Progenitor cell of endocrine pancreas (in vitro differentiated cells): Measurements from ENCODE around the gene UST. TPM values are rescaled to one million over a fixed set of nuclear protein-coding genes. Genes with fewer than 3 reads are reported as not detected.

Experiments
- DNase-seq: peaks from one replicate; pipeline ENCODE4 v3.0.0; 2021; ENCODE audit warnings: low spot score; ENCODE audit not compliant: unreplicated experiment
- H3K27ac Mint-ChIP-seq: 2 replicates; pipeline ENCODE4 v1.8.0; 2021; ENCODE audit warnings: mild to moderate bottlenecking, moderate library complexity, mixed read lengths
- H3K27me3 Mint-ChIP-seq: 2 replicates; pipeline ENCODE4 v1.8.0; 2021; ENCODE audit warnings: mixed read lengths
- H3K36me3 Mint-ChIP-seq: 2 replicates; pipeline ENCODE4 v1.8.0; 2022; ENCODE audit warnings: mixed read lengths; ENCODE audit not compliant: insufficient read depth
- H3K4me1 Mint-ChIP-seq: 2 replicates; pipeline ENCODE4 v1.8.0; 2021; ENCODE audit warnings: low read depth, mixed read lengths
- H3K4me3 Mint-ChIP-seq: 2 replicates; pipeline ENCODE4 v1.8.0; 2021; ENCODE audit warnings: low read depth, mild to moderate bottlenecking, moderate library complexity, mixed read lengths
- H3K9me3 Mint-ChIP-seq: 2 replicates; pipeline ENCODE4 v1.8.0; 2021; ENCODE audit warnings: low read depth, mixed read lengths
- total RNA-seq: library from RNA; stranded (reverse); gene quantifications from 2 replicates; pipeline ENCODE4 v1.2.1, GENCODE V29; 2021
- TF ChIP-seq, protein P1 (sequence below): fragments of 200-600 bp; sonication (generic); IDR thresholded peaks from one replicate; pipeline ENCODE4 v1.5.0; 2021; ENCODE audit warnings: antibody characterized with exemption, mild to moderate bottlenecking; ENCODE audit not compliant: unreplicated experiment

The UST gene
- total RNA-seq, 1 donor from 2014 or later = 2.9 TPM

DNA sequence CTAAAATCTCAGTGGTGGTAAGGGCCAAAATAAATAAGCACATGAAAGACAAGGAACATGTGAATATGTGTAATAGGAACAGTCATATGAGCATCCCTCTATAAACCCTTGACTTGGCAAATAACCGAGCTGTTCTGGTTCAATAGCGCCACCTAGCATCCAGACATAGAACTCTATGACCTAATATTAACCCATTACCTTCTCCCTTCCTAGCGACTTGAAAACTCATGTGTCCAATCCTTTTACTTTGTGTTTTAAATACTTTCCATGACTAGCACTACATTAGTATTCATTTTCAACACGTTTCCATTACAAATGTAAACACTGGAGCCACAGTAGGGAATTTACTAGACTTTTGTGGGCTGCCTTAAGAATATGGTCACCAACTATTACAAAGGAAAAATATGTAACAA is 279.7 kb downstream of the UST start:
- H3K9me3 Mint-ChIP-seq = no peaks in the 10 kb centered on the region

GRCh38 chr6:149027484-149027883 is 280.7 kb downstream of the UST start:
- Mint-ChIP-seq H3K4me1 (no peaks in the 10 kb centered on the region), H3K36me3 (no peaks in the 10 kb centered on the region), H3K27ac (no peak overlapping the region), H3K4me3 (no peak overlapping the region), H3K9me3 (no peaks in the 10 kb centered on the region), H3K27me3 (no peaks in the 10 kb centered on the region)
- no peak for DNase-seq
- TF ChIP-seq, protein P1, sequence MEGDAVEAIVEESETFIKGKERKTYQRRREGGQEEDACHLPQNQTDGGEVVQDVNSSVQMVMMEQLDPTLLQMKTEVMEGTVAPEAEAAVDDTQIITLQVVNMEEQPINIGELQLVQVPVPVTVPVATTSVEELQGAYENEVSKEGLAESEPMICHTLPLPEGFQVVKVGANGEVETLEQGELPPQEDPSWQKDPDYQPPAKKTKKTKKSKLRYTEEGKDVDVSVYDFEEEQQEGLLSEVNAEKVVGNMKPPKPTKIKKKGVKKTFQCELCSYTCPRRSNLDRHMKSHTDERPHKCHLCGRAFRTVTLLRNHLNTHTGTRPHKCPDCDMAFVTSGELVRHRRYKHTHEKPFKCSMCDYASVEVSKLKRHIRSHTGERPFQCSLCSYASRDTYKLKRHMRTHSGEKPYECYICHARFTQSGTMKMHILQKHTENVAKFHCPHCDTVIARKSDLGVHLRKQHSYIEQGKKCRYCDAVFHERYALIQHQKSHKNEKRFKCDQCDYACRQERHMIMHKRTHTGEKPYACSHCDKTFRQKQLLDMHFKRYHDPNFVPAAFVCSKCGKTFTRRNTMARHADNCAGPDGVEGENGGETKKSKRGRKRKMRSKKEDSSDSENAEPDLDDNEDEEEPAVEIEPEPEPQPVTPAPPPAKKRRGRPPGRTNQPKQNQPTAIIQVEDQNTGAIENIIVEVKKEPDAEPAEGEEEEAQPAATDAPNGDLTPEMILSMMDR = no peak

More for the DNA sequence above, 279.7 kb downstream of the UST start:
- DNase-seq = no peak
- H3K4me3 Mint-ChIP-seq = no peak overlapping the region
- H3K27ac Mint-ChIP-seq = no peak overlapping the region
- TF ChIP-seq, protein P1 = peak; percentile 64
- no peaks in the 10 kb centered on the region for H3K36me3 Mint-ChIP-seq
- H3K27me3 Mint-ChIP-seq = no peaks in the 10 kb centered on the region
- H3K4me1 Mint-ChIP-seq = no peaks in the 10 kb centered on the region

DNA sequence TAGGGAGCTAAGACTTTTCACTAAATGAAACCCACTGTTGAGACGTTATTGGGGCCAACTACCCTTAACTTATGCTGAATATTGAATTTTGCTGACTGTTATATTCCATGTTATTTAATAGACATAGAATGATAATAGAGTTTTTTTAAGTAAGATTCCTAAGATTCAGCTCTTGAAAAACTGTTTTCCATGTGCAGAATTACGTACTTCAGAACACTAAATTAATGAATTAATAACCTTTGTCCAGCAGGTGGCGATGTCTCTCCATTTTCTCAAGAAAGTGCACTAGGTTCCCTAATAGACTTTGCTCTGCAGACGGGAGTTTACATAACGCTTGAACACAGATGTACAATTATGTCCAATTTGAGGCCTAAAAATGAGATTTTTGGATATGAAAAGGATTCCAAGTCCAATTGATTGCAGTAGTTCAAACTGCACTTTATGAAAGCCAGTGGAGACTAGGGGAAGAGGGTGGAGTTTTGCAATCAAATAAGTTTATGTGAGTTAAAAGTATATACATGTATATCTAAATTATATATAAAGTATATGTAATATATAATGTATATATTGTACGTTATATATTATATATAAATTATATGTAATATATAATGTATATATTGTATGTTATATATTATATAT is 282.1 kb downstream of the UST start:
- H3K9me3 Mint-ChIP-seq = no peaks in the 10 kb centered on the region
- peaks cover 1% of the 10 kb centered on the region for H3K27me3 Mint-ChIP-seq
- H3K36me3 Mint-ChIP-seq = no peaks in the 10 kb centered on the region
- no peak overlapping the region for H3K27ac Mint-ChIP-seq
- TF ChIP-seq, protein P1 = peak; percentile 82
- no peak overlapping the region for H3K4me3 Mint-ChIP-seq
- peak; percentile 24 for DNase-seq
- H3K4me1 Mint-ChIP-seq = peaks cover 2% of the 10 kb centered on the region

- H3K9me3 Mint-ChIP-seq = no peaks in the 10 kb centered on the region
- no peak overlapping the region for H3K4me3 Mint-ChIP-seq
- H3K27me3 Mint-ChIP-seq = peaks cover 9% of the 10 kb centered on the region
- no peaks in the 10 kb centered on the region for H3K36me3 Mint-ChIP-seq
- H3K27ac Mint-ChIP-seq = no peak overlapping the region
- TF ChIP-seq, protein P1 = no peak
- peaks cover 3% of the 10 kb centered on the region for H3K4me1 Mint-ChIP-seq
- DNase-seq = no peak
Observed at GRCh38 chr6:149031201-149031858, 284.5 kb downstream of the UST start.

GRCh38 chr6:149031859-149032598 is 285.2 kb downstream of the UST start:
- no peak overlapping the region for H3K4me3 Mint-ChIP-seq
- no peak overlapping the region for H3K27ac Mint-ChIP-seq
- no peak for DNase-seq
- no peaks in the 10 kb centered on the region for H3K9me3 Mint-ChIP-seq
- H3K36me3 Mint-ChIP-seq = no peaks in the 10 kb centered on the region
- H3K4me1 Mint-ChIP-seq = peaks cover 9% of the 10 kb centered on the region
- TF ChIP-seq, protein P1 = no peak
- peaks cover 9% of the 10 kb centered on the region for H3K27me3 Mint-ChIP-seq
